ENCODE data around the gene MS4A14. TPM values are rescaled to one million over a fixed set of nuclear protein-coding genes. Genes with fewer than 3 reads are reported as not detected.
"Not testable (repeated sequence)": the region's sequence is repeated elsewhere in the genome, so short reads cannot be mapped to it uniquely, and the experiment has no call there.

Gene MS4A14
- polyA plus RNA-seq, 2 of the 4 experiments (the other 2 are of a cell fraction) = not detected

DNA sequence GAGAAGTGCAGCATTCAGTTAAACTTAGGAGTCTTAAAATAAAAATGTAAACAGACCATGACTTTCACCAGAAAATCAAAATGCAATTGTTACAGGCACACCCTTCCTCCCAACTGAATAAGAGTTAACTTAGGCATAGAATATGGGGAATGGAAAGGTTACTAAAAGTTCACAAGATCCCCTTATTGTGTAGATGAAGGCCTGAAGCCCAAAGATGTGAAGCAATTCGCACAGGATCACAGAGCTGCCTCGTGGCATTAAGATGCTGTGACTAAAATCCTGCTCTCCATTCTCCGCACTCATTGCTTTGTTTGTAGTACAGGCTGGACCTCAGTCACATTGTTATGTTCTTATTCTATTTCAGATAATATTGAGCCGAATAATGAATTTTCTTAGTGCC is 37.1 kb downstream of the MS4A14 start (continued):
- TF ChIP-seq, protein P1, sequence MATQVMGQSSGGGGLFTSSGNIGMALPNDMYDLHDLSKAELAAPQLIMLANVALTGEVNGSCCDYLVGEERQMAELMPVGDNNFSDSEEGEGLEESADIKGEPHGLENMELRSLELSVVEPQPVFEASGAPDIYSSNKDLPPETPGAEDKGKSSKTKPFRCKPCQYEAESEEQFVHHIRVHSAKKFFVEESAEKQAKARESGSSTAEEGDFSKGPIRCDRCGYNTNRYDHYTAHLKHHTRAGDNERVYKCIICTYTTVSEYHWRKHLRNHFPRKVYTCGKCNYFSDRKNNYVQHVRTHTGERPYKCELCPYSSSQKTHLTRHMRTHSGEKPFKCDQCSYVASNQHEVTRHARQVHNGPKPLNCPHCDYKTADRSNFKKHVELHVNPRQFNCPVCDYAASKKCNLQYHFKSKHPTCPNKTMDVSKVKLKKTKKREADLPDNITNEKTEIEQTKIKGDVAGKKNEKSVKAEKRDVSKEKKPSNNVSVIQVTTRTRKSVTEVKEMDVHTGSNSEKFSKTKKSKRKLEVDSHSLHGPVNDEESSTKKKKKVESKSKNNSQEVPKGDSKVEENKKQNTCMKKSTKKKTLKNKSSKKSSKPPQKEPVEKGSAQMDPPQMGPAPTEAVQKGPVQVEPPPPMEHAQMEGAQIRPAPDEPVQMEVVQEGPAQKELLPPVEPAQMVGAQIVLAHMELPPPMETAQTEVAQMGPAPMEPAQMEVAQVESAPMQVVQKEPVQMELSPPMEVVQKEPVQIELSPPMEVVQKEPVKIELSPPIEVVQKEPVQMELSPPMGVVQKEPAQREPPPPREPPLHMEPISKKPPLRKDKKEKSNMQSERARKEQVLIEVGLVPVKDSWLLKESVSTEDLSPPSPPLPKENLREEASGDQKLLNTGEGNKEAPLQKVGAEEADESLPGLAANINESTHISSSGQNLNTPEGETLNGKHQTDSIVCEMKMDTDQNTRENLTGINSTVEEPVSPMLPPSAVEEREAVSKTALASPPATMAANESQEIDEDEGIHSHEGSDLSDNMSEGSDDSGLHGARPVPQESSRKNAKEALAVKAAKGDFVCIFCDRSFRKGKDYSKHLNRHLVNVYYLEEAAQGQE (IDR thresholded peaks at IDR 0.05) = no peak

DNA sequence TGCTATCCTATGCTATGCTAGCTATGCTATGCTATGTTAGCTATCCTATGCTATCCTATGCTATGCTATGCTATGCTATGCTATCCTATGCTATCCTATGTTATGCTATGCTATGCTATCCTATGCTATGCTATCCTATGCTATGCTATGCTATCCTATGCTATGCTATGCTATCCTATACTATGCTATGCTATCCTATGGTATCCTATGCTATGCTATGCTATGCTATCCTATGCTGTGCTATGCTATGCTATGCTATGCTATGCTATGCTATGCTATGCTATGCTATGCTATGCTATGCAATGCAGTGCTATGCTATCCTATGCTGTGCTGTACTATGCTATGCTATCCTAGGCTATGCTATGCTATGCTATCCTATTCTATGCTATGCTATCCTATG is 50.8 kb downstream of the MS4A14 start:
- FAIRE-seq = no peak
- no peak overlapping the region for H3K4me3 ChIP-seq
- H3K4me2 ChIP-seq = no peak overlapping the region; the same call in 2 of the 3 replicates
- ChIA-PET POLR2A (no interaction called here), CTCF (no interaction called here)
- no peak overlapping the region for H3K27ac ChIP-seq
- H3K4me1 ChIP-seq = no peaks in the 10 kb centered on the region
- no peak for ATAC-seq
- no peak for DNase-seq (ENCODE audit: low read depth in 1 of 2, low spot score in 1 of 2)
- TF ChIP-seq KDM5A (IDR thresholded peaks at IDR 0.05) = no peak
- TF ChIP-seq NR3C1 (IDR thresholded peaks at IDR 0.05) = no peak
- TF ChIP-seq EHMT2 (IDR thresholded peaks at IDR 0.05; ENCODE audit: low read depth) = no peak
- H3K9me3 ChIP-seq = no peaks in the 10 kb centered on the region

DNA sequence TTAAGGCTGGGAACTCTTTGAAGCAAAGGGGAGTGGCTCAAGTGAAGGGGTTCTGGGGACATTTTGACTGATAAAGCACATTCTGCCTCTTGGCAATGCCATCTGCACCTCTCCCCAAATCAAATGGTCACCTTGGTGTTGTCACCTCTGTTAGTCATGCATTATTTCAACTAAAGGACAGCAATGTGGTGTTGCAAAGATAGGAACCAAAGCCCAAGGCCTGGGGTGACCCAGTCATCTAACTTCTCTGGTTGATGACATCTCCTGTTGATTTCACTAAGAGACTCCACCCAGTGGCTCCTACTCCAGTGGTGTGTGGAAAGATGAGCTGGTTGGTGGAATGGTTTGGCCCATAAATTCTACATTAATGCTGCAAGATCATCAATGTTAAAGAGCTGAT is 51.6 kb downstream of the MS4A14 start:
- no peak overlapping the region for H3K4me2 ChIP-seq
- no peak overlapping the region for H3K27ac ChIP-seq
- no peak for FAIRE-seq
- TF ChIP-seq RNF2 (IDR thresholded peaks at IDR 0.05; ENCODE audit: borderline replicate concordance, low read depth) = no peak
- TF ChIP-seq GATA3 (IDR thresholded peaks at IDR 0.05; ENCODE audit: borderline replicate concordance) = no peak
- no peak for TF ChIP-seq SREBF2 (IDR thresholded peaks at IDR 0.05)
- no peak for TF ChIP-seq ZNF302 (CRISPR knock-in tag; IDR thresholded peaks at IDR 0.05)
- TF ChIP-seq, protein P2, sequence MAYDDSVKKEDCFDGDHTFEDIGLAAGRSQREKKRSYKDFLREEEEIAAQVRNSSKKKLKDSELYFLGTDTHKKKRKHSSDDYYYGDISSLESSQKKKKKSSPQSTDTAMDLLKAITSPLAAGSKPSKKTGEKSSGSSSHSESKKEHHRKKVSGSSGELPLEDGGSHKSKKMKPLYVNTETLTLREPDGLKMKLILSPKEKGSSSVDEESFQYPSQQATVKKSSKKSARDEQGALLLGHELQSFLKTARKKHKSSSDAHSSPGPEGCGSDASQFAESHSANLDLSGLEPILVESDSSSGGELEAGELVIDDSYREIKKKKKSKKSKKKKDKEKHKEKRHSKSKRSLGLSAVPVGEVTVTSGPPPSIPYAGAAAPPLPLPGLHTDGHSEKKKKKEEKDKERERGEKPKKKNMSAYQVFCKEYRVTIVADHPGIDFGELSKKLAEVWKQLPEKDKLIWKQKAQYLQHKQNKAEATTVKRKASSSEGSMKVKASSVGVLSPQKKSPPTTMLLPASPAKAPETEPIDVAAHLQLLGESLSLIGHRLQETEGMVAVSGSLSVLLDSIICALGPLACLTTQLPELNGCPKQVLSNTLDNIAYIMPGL (CRISPR knock-in tag; IDR thresholded peaks at IDR 0.05; ENCODE audit: borderline replicate concordance) = no peak
- TF ChIP-seq HDAC2 (IDR thresholded peaks at IDR 0.05) = no peak
- TF ChIP-seq HOXB5 (CRISPR knock-in tag; IDR thresholded peaks at IDR 0.05) = no peak
- TF ChIP-seq NR3C1 (IDR thresholded peaks at IDR 0.05) = no peak
- no peak for TF ChIP-seq ESRRA (IDR thresholded peaks at IDR 0.05; ENCODE audit: borderline replicate concordance, low read length)
- TF ChIP-seq ATOH8 (CRISPR knock-in tag; IDR thresholded peaks at IDR 0.05; ENCODE audit: low read depth) = no peak
- TF ChIP-seq, protein P3, sequence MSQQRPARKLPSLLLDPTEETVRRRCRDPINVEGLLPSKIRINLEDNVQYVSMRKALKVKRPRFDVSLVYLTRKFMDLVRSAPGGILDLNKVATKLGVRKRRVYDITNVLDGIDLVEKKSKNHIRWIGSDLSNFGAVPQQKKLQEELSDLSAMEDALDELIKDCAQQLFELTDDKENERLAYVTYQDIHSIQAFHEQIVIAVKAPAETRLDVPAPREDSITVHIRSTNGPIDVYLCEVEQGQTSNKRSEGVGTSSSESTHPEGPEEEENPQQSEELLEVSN (IDR thresholded peaks at IDR 0.05; ENCODE audit: borderline replicate concordance, low read depth) = no peak
- TF ChIP-seq JUNB (IDR thresholded peaks at IDR 0.05) = no peak
- no peak for TF ChIP-seq CBX8 (IDR thresholded peaks at IDR 0.05)
- POLR2A ChIA-PET = no interaction called here
- no peaks in the 10 kb centered on the region for H3K4me1 ChIP-seq
- no peak for DNase-seq (ENCODE audit: low read depth in 1 of 2, low spot score in 1 of 2)
- H3K9me3 ChIP-seq = no peaks in the 10 kb centered on the region
- ATAC-seq = no peak
- CTCF ChIA-PET = no interaction called here
- H3K4me3 ChIP-seq = no peak overlapping the region

DNA sequence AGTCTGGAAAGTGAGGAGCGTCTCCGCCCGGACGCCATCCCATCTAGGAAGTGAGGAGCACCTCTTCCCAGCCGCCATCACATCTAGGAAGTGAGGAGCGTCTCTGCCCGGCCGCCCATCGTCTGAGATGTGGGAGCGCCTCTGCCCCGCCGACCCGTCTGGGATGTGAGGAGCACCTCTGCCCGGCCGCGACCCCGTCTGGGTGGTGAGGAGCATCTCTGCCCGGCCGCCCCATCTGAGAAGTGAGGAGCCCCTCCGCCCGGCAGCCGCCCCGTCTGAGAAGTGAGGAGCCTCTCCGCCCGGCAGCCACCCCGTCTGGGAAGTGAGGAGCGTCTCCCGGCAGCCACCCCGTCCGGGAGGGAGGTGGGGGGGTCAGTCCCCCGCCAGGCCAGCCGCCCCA is 54.9 kb downstream of the MS4A14 start:
- H3K4me2 ChIP-seq; H3K4me1 ChIP-seq; ATAC-seq; H3K9me3 ChIP-seq; H3K27ac ChIP-seq; H3K4me3 ChIP-seq; DNase-seq (ENCODE audit: low read depth in 1 of 2, low spot score in 1 of 2); CTCF ChIA-PET; FAIRE-seq; POLR2A ChIA-PET: not testable (repeated sequence)
- 86% methylated on average over 13 of the region's 32 CpGs for WGBS (ENCODE audit: missing lambda C conversion rate)

All from A549 (cell line).